HG03097 (cell line): ENCODE measurements around the gene KCNH2.

Experiments
- ATAC-seq: cut with Tn5 transposase; IDR thresholded peaks from one replicate; pipeline ENCODE4 v1.9.1; 2021; ENCODE audit not compliant: unreplicated experiment, low FRiP score

The KCNH2 gene

DNA sequence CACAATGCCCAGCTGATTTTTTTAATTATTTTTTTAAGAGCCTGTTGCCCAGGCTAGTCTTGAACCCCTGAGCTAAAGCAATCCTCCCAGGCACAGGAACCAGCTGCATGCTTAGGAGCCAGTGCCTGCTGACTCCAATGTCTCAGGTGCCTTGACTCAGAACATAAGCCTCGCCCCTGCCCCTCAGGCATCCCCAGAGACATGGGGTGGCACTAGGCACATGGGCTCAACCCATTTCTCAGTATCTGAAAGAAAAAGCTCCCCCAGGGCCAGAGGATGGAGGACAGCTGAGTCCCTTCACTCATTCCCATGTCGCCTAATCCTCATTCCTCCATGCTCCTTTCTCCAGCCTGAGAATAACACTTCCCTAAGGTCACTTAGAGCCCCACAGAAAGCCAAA, 39.1 kb downstream of the KCNH2 start:
- no peak for ATAC-seq

- no peak for ATAC-seq
These were observed 39.6 kb downstream of the KCNH2 start for GRCh38 chr7:150938566-150938965.

GRCh38 chr7:150937848-150938561, 40.1 kb downstream of the KCNH2 start:
- ATAC-seq = no peak

DNA sequence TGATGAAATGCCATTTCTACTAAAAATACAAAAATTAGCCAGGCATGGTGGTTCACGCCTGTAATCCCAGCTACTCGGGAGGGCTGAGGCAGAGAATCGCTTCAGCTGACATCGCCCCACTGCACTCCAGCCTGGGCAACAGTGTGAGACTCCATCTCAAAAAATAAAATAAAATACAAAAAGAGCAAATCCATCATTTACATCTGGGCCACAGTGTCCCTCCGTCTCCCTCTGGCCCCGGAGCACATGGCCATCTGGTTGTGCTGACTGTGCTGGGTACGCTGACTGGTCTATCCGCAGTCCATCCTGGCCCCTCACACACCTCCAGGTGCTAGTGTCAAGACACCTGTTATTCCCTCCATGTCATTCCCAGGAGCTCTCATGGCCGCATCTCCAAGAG, 42.1 kb downstream of the KCNH2 start:
- ATAC-seq = no peak

- ATAC-seq = no peak
These were observed 43.0 kb downstream of the KCNH2 start for GRCh38 chr7:150935149-150935548.

- ATAC-seq = no peak
These were observed 43.9 kb downstream of the KCNH2 start for GRCh38 chr7:150934045-150934766.

GRCh38 chr7:150931199-150931869, 46.8 kb downstream of the KCNH2 start:
- no peak for ATAC-seq

- no peak for ATAC-seq
These were observed 49.6 kb downstream of the KCNH2 start for GRCh38 chr7:150928541-150928940.

GRCh38 chr7:150927956-150928344, 50.2 kb downstream of the KCNH2 start:
- no peak for ATAC-seq

- no peak for ATAC-seq
These were observed 50.8 kb downstream of the KCNH2 start for GRCh38 chr7:150927157-150927955.

GRCh38 chr7:150926066-150926465, 52.1 kb downstream of the KCNH2 start:
- ATAC-seq = no peak

- no peak for ATAC-seq
These were observed 53.7 kb downstream of the KCNH2 start for GRCh38 chr7:150924369-150924781.

GRCh38 chr7:150923802-150924201, 54.3 kb downstream of the KCNH2 start:
- no peak for ATAC-seq

DNA sequence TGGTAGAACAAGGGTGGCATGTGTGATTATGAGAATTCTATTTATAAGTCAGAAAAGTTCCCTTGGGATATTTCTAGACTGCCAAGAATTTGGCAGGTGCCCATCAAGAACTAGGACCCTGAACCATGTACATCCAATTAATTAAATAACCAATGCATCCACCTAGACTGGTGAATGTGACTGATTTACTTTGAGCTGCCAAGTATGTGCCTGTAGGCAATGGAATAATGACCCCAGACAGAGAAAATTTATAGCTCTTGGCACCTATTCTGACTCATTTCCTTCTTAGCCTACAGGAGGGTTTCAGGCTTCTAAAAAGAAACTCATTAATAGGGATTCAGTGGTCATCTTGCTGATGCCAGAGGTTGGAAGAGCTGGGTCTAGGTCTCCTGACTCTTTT, 54.9 kb downstream of the KCNH2 start:
- no peak for ATAC-seq

- no peak for ATAC-seq
These were observed 59.0 kb downstream of the KCNH2 start for GRCh38 chr7:150919160-150919559.

DNA sequence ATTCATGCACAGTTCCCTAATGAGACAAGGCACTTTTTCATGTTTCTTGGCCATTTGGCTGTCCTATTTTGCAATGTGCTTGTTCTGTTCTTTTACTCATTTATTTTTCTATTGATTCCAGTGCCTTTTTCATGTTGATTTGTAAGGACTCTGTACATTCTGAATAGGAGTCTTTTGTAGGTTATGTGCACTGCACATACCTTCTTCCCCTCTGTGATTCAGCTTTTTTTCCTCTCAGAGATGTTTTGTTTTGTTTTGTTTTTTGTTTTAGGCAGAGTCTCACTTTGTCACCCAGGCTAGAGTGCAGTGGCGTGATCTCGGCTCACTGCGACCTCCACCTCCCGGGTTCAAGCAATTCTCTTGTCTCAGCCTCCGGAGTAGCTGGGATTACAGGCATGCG, 59.7 kb downstream of the KCNH2 start:
- ATAC-seq = no peak

DNA sequence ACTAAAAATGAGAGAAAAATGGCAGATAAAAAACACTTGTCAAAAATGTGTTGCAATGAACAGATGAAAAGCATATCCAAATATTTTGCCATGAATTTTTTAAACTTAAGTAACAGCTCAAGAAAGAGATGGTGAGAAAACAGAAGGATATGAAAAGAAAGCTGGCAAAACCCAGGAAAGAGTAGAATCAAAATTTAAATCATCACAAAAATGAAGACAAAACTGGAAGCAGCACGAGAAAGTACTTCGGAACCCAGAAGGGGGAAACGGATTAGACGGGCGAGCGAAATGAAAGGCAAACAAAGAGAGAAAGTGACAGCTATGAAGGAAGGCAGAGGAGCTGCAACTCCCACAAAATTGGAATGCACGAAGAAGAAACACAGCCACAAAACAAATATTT, 60.2 kb downstream of the KCNH2 start:
- ATAC-seq = no peak

GRCh38 chr7:150916670-150917069, 61.5 kb downstream of the KCNH2 start:
- ATAC-seq = no peak

- no peak for ATAC-seq
These were observed 63.2 kb downstream of the KCNH2 start for GRCh38 chr7:150914966-150915365.

DNA sequence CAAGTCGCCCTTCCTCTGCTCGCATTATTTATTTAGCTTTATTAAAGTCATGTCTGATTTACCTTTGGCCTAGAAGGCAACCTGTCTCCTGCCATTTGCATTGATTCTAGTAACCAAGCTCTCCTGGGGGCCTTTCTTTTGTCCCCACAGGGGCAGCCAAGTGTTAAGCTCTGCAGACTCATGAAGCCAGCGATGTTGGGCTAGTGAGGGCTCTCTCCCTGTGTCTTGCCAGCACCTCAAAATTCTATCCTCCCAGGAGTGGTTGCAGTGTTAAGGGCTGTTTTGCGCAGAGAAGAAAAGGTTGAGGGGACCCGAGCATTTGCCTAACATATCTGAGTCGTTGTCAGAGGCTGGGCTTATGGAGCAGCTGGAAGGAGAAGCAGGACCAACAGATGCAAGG, 63.9 kb downstream of the KCNH2 start:
- ATAC-seq = no peak

DNA sequence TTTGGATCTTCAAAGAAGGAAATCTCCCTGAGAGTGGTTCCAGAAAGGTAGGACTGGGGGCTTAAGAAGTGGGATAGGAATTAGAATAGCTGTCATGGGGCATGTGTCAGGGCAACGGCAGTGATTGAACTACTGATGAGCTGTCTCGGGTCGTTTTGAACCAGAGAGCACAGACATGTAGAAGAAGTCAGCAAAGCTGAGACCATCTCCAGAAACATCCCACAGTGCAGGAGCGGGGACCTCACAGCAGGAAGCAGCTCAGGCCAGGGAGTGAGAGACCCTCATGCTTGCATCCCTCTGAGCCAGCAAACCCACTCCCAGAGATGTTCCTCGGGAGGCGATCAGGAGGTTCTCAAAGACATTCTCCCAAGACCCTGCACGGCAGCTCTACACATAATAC, 65.7 kb downstream of the KCNH2 start:
- ATAC-seq = no peak
